ENCODE data around the gene DOLK. TPM values are rescaled to one million over a fixed set of nuclear protein-coding genes. Genes with fewer than 3 reads are reported as not detected.
A peak's percentile ranks its signal among the peaks of the same experiment; 100 is the strongest.

Gene DOLK
- total RNA-seq, 1 donor from 2014 or later = 19.8 TPM

GRCh38 chr9:128918921-128919320 is 28.5 kb downstream of the DOLK start:
- no peak overlapping the region for H3K9ac ChIP-seq (ENCODE audit: low read length)
- no peak for DNase-seq (ENCODE audit: low read depth)
- H3K4me3 Mint-ChIP-seq (ENCODE audit: unreplicated experiment) = no peak overlapping the region
- H3K27me3 ChIP-seq (ENCODE audit: insufficient read depth, low read length) = no peaks in the 10 kb centered on the region
- peaks cover 4% of the 10 kb centered on the region for H4K20me1 ChIP-seq (ENCODE audit: insufficient read depth, low read length)
- no peaks in the 10 kb centered on the region for H3K9me3 ChIP-seq (ENCODE audit: insufficient read depth, low read depth, low read length)
- H2AFZ ChIP-seq (ENCODE audit: low read depth, low read length) = no peak overlapping the region
- no peak for TF ChIP-seq EZH2 (IDR thresholded peaks at IDR 0.05; ENCODE audit: insufficient read depth, low read length)
- TF ChIP-seq CTCF (IDR thresholded peaks at IDR 0.05; ENCODE audit: insufficient read depth, low read depth, low read length) = no peak
- no peak overlapping the region for H3K4me2 ChIP-seq (ENCODE audit: low read length)
- H3K4me3 ChIP-seq (ENCODE audit: insufficient read depth, low read depth, low read length) = no peak overlapping the region
- H3K79me2 ChIP-seq (ENCODE audit: insufficient read depth, low read length) = peaks cover 13% of the 10 kb centered on the region
- H3K27ac ChIP-seq (ENCODE audit: low read depth, low read length) = no peak overlapping the region
- no peak overlapping the region for H3K27ac Mint-ChIP-seq (ENCODE audit: unreplicated experiment)
- H3K36me3 ChIP-seq (ENCODE audit: insufficient read depth, low read length) = peaks cover 6% of the 10 kb centered on the region
- no peak for FAIRE-seq
- H3K4me1 Mint-ChIP-seq (ENCODE audit: low read depth, unreplicated experiment) = peaks cover 12% of the 10 kb centered on the region
- peaks cover 11% of the 10 kb centered on the region for H3K4me1 ChIP-seq (ENCODE audit: insufficient read depth, low read length)
- H3K36me3 Mint-ChIP-seq (ENCODE audit: low read depth, unreplicated experiment) = peaks cover 7% of the 10 kb centered on the region
- no peaks in the 10 kb centered on the region for H3K9me3 Mint-ChIP-seq (ENCODE audit: unreplicated experiment)
- no peaks in the 10 kb centered on the region for H3K27me3 Mint-ChIP-seq (ENCODE audit: low read depth, unreplicated experiment)

- no peak overlapping the region for H2AFZ ChIP-seq (ENCODE audit: low read depth, low read length)
- no peak overlapping the region for H3K27ac ChIP-seq (ENCODE audit: low read depth, low read length)
- FAIRE-seq (no peak), DNase-seq (ENCODE audit: low read depth) (peak; percentile 63)
- H3K4me2 ChIP-seq (ENCODE audit: low read length) = no peak overlapping the region
- peaks cover 6% of the 10 kb centered on the region for H3K36me3 ChIP-seq (ENCODE audit: insufficient read depth, low read length)
- peaks cover 27% of the 10 kb centered on the region for H3K79me2 ChIP-seq (ENCODE audit: insufficient read depth, low read length)
- peaks cover 25% of the 10 kb centered on the region for H3K4me1 ChIP-seq (ENCODE audit: insufficient read depth, low read length)
- Mint-ChIP-seq H3K9me3 (ENCODE audit: unreplicated experiment) (no peaks in the 10 kb centered on the region), H3K36me3 (ENCODE audit: low read depth, unreplicated experiment) (peaks cover 10% of the 10 kb centered on the region), H3K4me3 (ENCODE audit: unreplicated experiment) (no peak overlapping the region), H3K4me1 (ENCODE audit: low read depth, unreplicated experiment) (peaks cover 28% of the 10 kb centered on the region), H3K27me3 (ENCODE audit: low read depth, unreplicated experiment) (no peaks in the 10 kb centered on the region), H3K27ac (ENCODE audit: unreplicated experiment) (no peak overlapping the region)
- H4K20me1 ChIP-seq (ENCODE audit: insufficient read depth, low read length) = peaks cover 4% of the 10 kb centered on the region
- H3K27me3 ChIP-seq (ENCODE audit: insufficient read depth, low read length) = no peaks in the 10 kb centered on the region
- H3K9ac ChIP-seq (ENCODE audit: low read length) = no peak overlapping the region
- no peaks in the 10 kb centered on the region for H3K9me3 ChIP-seq (ENCODE audit: insufficient read depth, low read depth, low read length)
- TF ChIP-seq CTCF (IDR thresholded peaks at IDR 0.05; ENCODE audit: insufficient read depth, low read depth, low read length) (no peak), EZH2 (IDR thresholded peaks at IDR 0.05; ENCODE audit: insufficient read depth, low read length) (no peak)
- no peak overlapping the region for H3K4me3 ChIP-seq (ENCODE audit: insufficient read depth, low read depth, low read length)
Measured at GRCh38 chr9:128917151-128917849, 30.1 kb downstream of the DOLK start.

- FAIRE-seq = no peak
- peaks cover 6% of the 10 kb centered on the region for H3K36me3 ChIP-seq (ENCODE audit: insufficient read depth, low read length)
- H3K27me3 Mint-ChIP-seq (ENCODE audit: low read depth, unreplicated experiment) = no peaks in the 10 kb centered on the region
- peak overlapping the region; percentile 37 for H3K27ac ChIP-seq (ENCODE audit: low read depth, low read length)
- peaks cover 28% of the 10 kb centered on the region for H3K4me1 ChIP-seq (ENCODE audit: insufficient read depth, low read length)
- no peaks in the 10 kb centered on the region for H3K9me3 ChIP-seq (ENCODE audit: insufficient read depth, low read depth, low read length)
- no peak overlapping the region for H3K4me2 ChIP-seq (ENCODE audit: low read length)
- no peak overlapping the region for H2AFZ ChIP-seq (ENCODE audit: low read depth, low read length)
- no peaks in the 10 kb centered on the region for H3K9me3 Mint-ChIP-seq (ENCODE audit: unreplicated experiment)
- H3K4me3 Mint-ChIP-seq (ENCODE audit: unreplicated experiment) = no peak overlapping the region
- H3K79me2 ChIP-seq (ENCODE audit: insufficient read depth, low read length) = peaks cover 27% of the 10 kb centered on the region
- peaks cover 10% of the 10 kb centered on the region for H3K36me3 Mint-ChIP-seq (ENCODE audit: low read depth, unreplicated experiment)
- H3K4me3 ChIP-seq (ENCODE audit: insufficient read depth, low read depth, low read length) = no peak overlapping the region
- peaks cover 31% of the 10 kb centered on the region for H3K4me1 Mint-ChIP-seq (ENCODE audit: low read depth, unreplicated experiment)
- no peak for DNase-seq (ENCODE audit: low read depth)
- H3K9ac ChIP-seq (ENCODE audit: low read length) = no peak overlapping the region
- peaks cover 4% of the 10 kb centered on the region for H4K20me1 ChIP-seq (ENCODE audit: insufficient read depth, low read length)
- no peaks in the 10 kb centered on the region for H3K27me3 ChIP-seq (ENCODE audit: insufficient read depth, low read length)
- no peak for TF ChIP-seq EZH2 (IDR thresholded peaks at IDR 0.05; ENCODE audit: insufficient read depth, low read length)
- TF ChIP-seq CTCF (IDR thresholded peaks at IDR 0.05; ENCODE audit: insufficient read depth, low read depth, low read length) = no peak
- H3K27ac Mint-ChIP-seq (ENCODE audit: unreplicated experiment) = no peak overlapping the region
Measured at GRCh38 chr9:128916745-128917144, 30.7 kb downstream of the DOLK start.

All from astrocyte (in vitro differentiated cells and primary cell).